Trophoblast cell (in vitro differentiated cells and primary cell): ENCODE measurements around the gene CDR2.
"Not testable (repeated sequence)": the region's sequence is repeated elsewhere in the genome, so short reads cannot be mapped to it uniquely, and the experiment has no call there.

ENCODE experiments used
- DNase-seq, 2 donors: peaks; one replicate each; pipeline ENCODE4 v3.0.0-alpha.2; 2016
- H2AFZ ChIP-seq: 2 replicates; pipeline ENCODE4 v1.6.1; 2013; ENCODE audit warnings: low read length, moderate library complexity, mild to moderate bottlenecking; ENCODE audit not compliant: insufficient read depth, poor library complexity
- H2AK5ac ChIP-seq: 2 replicates; pipeline ENCODE4 v1.6.1; 2013; ENCODE audit warnings: mild to moderate bottlenecking, low read length
- H2BK120ac ChIP-seq: 2 replicates; pipeline ENCODE4 v1.6.1; 2013; ENCODE audit warnings: low read length, mild to moderate bottlenecking, moderate library complexity; ENCODE audit not compliant: insufficient read depth, poor library complexity
- H2BK12ac ChIP-seq: 2 replicates; pipeline ENCODE4 v1.6.1; 2013; ENCODE audit warnings: mild to moderate bottlenecking, low read length, moderate library complexity
- H2BK5ac ChIP-seq: 2 replicates; pipeline ENCODE4 v1.6.1; 2013; ENCODE audit warnings: low read length, low read depth, moderate library complexity, mild to moderate bottlenecking; ENCODE audit not compliant: poor library complexity
- H3K14ac ChIP-seq: 2 replicates; pipeline ENCODE4 v1.6.1; 2013; ENCODE audit warnings: mild to moderate bottlenecking, low read length
- H3K18ac ChIP-seq: 2 replicates; pipeline ENCODE4 v1.6.1; 2013; ENCODE audit warnings: mild to moderate bottlenecking, low read length
- H3K23ac ChIP-seq: 2 replicates; pipeline ENCODE4 v1.6.1; 2013; ENCODE audit warnings: low read length
- H3K27ac ChIP-seq: 2 replicates; pipeline ENCODE4 v1.5.1; 2013; ENCODE audit warnings: low read depth, mild to moderate bottlenecking, inconsistent platforms, low read length, moderate library complexity
- H3K27me3 ChIP-seq: 2 replicates; pipeline ENCODE4 v1.6.1; 2013; ENCODE audit warnings: inconsistent platforms, mild to moderate bottlenecking, low read length, moderate library complexity; ENCODE audit not compliant: insufficient read depth
- H3K36me3 ChIP-seq, 2 experiments: 1 replicate in 1 of 2; 2 replicates in 1 of 2; pipeline ENCODE4 v1.6.1; 2013; ENCODE audit warnings: low read length in 2 of 2, mild to moderate bottlenecking in 2 of 2, moderate library complexity in 1 of 2; ENCODE audit not compliant: insufficient read depth in 2 of 2, control insufficient read depth in 1 of 2
- H3K4ac ChIP-seq: 2 replicates; pipeline ENCODE4 v1.6.1; 2013; ENCODE audit warnings: low read depth, mild to moderate bottlenecking, low read length, moderate library complexity
- H3K4me1 ChIP-seq, 2 experiments: 1 replicate in 1 of 2; 2 replicates in 1 of 2; pipeline ENCODE4 v1.6.1; 2013; ENCODE audit warnings: low read length in 2 of 2, mild to moderate bottlenecking in 2 of 2, moderate library complexity in 1 of 2; ENCODE audit not compliant: insufficient read depth in 2 of 2, control insufficient read depth in 1 of 2
- H3K4me2 ChIP-seq: 2 replicates; pipeline ENCODE4 v1.6.1; 2013; ENCODE audit warnings: inconsistent platforms, mild to moderate bottlenecking, low read length, moderate library complexity
- H3K4me3 ChIP-seq: 2 replicates; pipeline ENCODE4 v1.5.1; 2013; ENCODE audit warnings: mild to moderate bottlenecking, low read depth, low read length, inconsistent platforms
- H3K79me1 ChIP-seq: one replicate; pipeline ENCODE4 v1.6.1; 2013; ENCODE audit warnings: low read length
- H3K79me2 ChIP-seq: 2 replicates; pipeline ENCODE4 v1.6.1; 2013; ENCODE audit warnings: low read length, mild to moderate bottlenecking; ENCODE audit not compliant: control insufficient read depth, insufficient read depth, poor library complexity
- H3K9ac ChIP-seq: 2 replicates; pipeline ENCODE4 v1.6.1; 2013; ENCODE audit warnings: mild to moderate bottlenecking, low read length
- H3K9me3 ChIP-seq: 2 replicates; pipeline ENCODE4 v1.6.1; 2013; ENCODE audit warnings: low read depth, mild to moderate bottlenecking, control low read depth, inconsistent platforms, low read length; ENCODE audit not compliant: insufficient read depth
- H4K12ac ChIP-seq: 2 replicates; pipeline ENCODE4 v1.6.1; 2013; ENCODE audit warnings: low read depth, mild to moderate bottlenecking, low read length, moderate library complexity
- H4K8ac ChIP-seq: 2 replicates; pipeline ENCODE4 v1.6.1; 2013; ENCODE audit warnings: low read depth, mild to moderate bottlenecking, low read length, moderate library complexity
- H4K91ac ChIP-seq: one replicate; pipeline ENCODE4 v1.6.1; 2013; ENCODE audit warnings: low read depth, mild to moderate bottlenecking, low read length, moderate library complexity
- WGBS: extraction: QIAGEN DNeasy Blood & Tissue Kit; methylation state at CpG from one replicate; pipeline ENCODE4 v1.1.7; 2013; ENCODE audit warnings: missing lambda C conversion rate; ENCODE audit not compliant: insufficient read length, insufficient coverage; ENCODE audit errors: extremely low coverage; 5-methylcytosine and 5-hydroxymethylcytosine counted together

CDR2 gene

DNA sequence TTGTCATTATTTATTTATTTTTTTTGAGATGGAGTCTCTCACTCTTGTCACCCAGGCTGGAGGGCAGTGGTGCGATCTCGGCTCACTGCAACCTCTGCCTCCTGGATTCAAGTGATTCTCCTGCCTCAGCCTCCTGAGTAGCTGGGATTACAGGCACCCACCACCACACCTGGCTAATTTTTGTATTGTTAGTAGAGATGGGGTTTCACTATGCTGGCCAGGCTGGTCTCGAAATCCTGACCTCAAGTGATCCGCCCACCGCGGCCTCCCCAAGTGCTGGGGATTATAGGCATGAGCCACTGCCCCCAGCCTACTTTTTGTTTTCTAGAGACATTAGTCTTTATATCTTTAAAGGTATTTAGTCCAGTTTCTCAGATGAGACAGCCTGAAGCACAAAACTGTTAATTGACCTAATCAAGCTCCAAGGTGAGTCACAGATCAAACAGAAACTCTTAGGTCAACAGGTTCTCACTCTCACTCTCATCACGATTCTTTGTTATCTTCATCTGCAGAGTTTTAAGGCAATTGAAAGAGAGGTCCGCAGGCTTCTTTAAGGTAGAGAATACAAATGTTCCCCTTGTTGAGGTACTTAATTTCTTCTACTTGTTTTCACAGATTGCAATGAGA lies 6.1 kb downstream of the CDR2 start:
- not testable (repeated sequence) for H3K4me3 ChIP-seq, H4K8ac ChIP-seq, H3K9me3 ChIP-seq, H2BK120ac ChIP-seq, H3K9ac ChIP-seq, H3K18ac ChIP-seq, H2AK5ac ChIP-seq, H3K27ac ChIP-seq, H3K14ac ChIP-seq, H4K91ac ChIP-seq, H3K4me2 ChIP-seq, H4K12ac ChIP-seq, H2BK5ac ChIP-seq, DNase-seq, H2AFZ ChIP-seq, H3K36me3 ChIP-seq, H3K79me1 ChIP-seq, H3K27me3 ChIP-seq, H2BK12ac ChIP-seq, H3K79me2 ChIP-seq, H3K23ac ChIP-seq
- WGBS, result no CpG with 5 or more reads among the region's 8 CpGs
- H3K4ac ChIP-seq, result peak overlapping the region; percentile 64
- peaks cover 2 to 17% of the 10 kb centered on the region in 2 experiments for H3K4me1 ChIP-seq

DNA sequence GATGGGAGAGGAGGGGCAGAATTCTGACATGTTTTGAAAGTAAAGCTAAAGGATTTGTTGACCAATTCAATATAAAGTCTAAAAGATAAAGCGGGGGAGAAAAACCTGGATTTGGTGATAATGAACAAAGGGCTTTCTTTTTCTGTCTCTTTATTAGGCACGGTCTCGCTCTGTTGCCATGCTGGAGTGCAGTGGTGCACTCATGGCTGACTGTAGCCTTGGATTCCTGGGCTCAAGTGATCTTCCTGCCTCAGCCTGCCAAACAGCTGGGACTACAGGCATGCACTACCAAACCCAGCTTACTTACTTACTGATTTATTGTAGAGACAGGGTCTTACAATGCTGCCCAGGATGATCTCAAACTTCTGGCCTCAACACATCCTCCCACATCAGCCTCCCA lies 7.5 kb downstream of the CDR2 start:
- Histone ChIP-seq H2BK12ac (no peak overlapping the region), H3K14ac (no peak overlapping the region), H3K9ac (no peak overlapping the region), H2BK5ac (no peak overlapping the region), H3K36me3 (peaks cover 12 to 14% of the 10 kb centered on the region in 2 experiments), H3K27ac (no peak overlapping the region), H4K8ac (no peak overlapping the region), H3K79me1 (no peaks in the 10 kb centered on the region), H3K4me1 (peaks cover 0 to 12% of the 10 kb centered on the region in 2 experiments), H3K4me3 (no peak overlapping the region), H3K79me2 (peaks cover 3% of the 10 kb centered on the region), H2AFZ (no peak overlapping the region), H3K4ac (peak overlapping the region; percentile 64), H3K23ac (no peak overlapping the region), H2AK5ac (no peak overlapping the region), H3K9me3 (no peaks in the 10 kb centered on the region), H4K91ac (no peak overlapping the region), H3K4me2 (no peak overlapping the region), H4K12ac (no peak overlapping the region), H3K27me3 (no peaks in the 10 kb centered on the region), H2BK120ac (no peak overlapping the region), H3K18ac (no peak overlapping the region)
- DNase-seq, result no peak
- WGBS, result no CpG with 5 or more reads among the region's 3 CpGs

DNA sequence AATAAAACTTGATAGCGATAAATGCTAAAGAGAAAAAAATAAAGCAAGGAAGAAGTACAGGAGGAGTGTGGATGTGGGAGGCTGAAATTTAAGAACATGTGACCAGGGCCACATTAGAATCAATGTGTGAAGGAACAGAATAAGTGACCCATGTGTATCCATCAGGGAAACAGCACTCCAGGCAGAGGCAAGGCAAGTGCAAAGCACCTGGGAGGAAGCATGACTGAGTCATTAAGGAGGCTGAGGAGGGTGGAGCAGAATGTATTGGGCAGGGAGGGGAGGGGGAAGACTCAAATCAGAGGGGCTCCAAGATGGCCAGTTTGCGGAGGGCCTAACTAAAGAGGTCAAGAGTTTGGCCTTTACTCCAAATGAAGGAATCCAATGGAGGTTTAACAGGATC lies 8.0 kb downstream of the CDR2 start:
- no peak overlapping the region for H2AFZ ChIP-seq
- WGBS, result no CpG with 5 or more reads among the region's 2 CpGs
- H3K9me3 ChIP-seq, result no peaks in the 10 kb centered on the region
- H2AK5ac ChIP-seq, result no peak overlapping the region
- H4K8ac ChIP-seq, result no peak overlapping the region
- H3K27ac ChIP-seq, result no peak overlapping the region
- H3K4me2 ChIP-seq, result no peak overlapping the region
- H2BK5ac ChIP-seq, result no peak overlapping the region
- no peak for DNase-seq
- H3K23ac ChIP-seq, result no peak overlapping the region
- H3K36me3 ChIP-seq, result peaks cover 12 to 14% of the 10 kb centered on the region in 2 experiments
- no peak overlapping the region for H3K4me3 ChIP-seq
- no peaks in the 10 kb centered on the region for H3K79me1 ChIP-seq
- H3K79me2 ChIP-seq, result peaks cover 3% of the 10 kb centered on the region
- peaks cover 0 to 12% of the 10 kb centered on the region in 2 experiments for H3K4me1 ChIP-seq
- H4K12ac ChIP-seq, result no peak overlapping the region
- no peak overlapping the region for H4K91ac ChIP-seq
- H2BK12ac ChIP-seq, result no peak overlapping the region
- H3K9ac ChIP-seq, result no peak overlapping the region
- H3K4ac ChIP-seq, result peak overlapping the region; percentile 4
- no peak overlapping the region for H3K14ac ChIP-seq
- no peak overlapping the region for H2BK120ac ChIP-seq
- no peak overlapping the region for H3K18ac ChIP-seq
- no peaks in the 10 kb centered on the region for H3K27me3 ChIP-seq

DNA sequence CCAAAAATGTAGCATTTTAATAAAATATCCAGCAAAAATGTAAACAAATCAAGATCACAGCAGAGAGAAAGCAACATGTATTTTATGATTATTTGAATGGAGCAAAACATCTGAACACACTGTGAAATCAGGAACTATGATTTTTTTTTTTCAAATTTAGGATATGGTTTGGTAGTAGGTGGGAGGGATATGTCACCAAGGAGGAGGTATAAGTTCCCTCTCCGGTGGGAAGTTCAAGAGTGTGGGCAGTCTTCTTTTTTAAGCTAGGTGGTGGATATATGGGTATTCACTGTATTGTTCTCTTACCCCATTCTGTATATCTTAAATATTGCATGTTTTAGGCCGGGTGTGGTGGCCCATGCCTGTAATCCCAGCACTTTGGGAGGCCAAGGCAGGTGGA lies 10.2 kb downstream of the CDR2 start:
- Histone ChIP-seq H2BK120ac (no peak overlapping the region), H3K27me3 (no peaks in the 10 kb centered on the region), H4K8ac (no peak overlapping the region), H3K79me2 (peaks cover 3% of the 10 kb centered on the region), H3K4me3 (no peak overlapping the region), H3K14ac (no peak overlapping the region), H2AK5ac (no peak overlapping the region), H3K27ac (no peak overlapping the region), H3K9me3 (no peaks in the 10 kb centered on the region), H3K79me1 (no peaks in the 10 kb centered on the region), H2BK5ac (no peak overlapping the region), H3K23ac (no peak overlapping the region), H3K36me3 (peaks cover 12 to 14% of the 10 kb centered on the region in 2 experiments), H2BK12ac (no peak overlapping the region), H3K9ac (no peak overlapping the region), H4K12ac (no peak overlapping the region), H3K4ac (no peak overlapping the region), H2AFZ (no peak overlapping the region), H3K4me2 (no peak overlapping the region), H3K4me1 (peaks cover 0 to 9% of the 10 kb centered on the region in 2 experiments), H4K91ac (no peak overlapping the region), H3K18ac (no peak overlapping the region)
- WGBS, result no CpG with 5 or more reads among the region's 2 CpGs
- DNase-seq, result no peak
